NB4 (cell line): ENCODE measurements around the gene INPP5F.

Source experiments
- CTCF ChIP-seq: IDR thresholded peaks from one replicate; pipeline ENCODE4 v1.5.1; 2012; ENCODE audit warnings: low read depth, low read length
- MYC ChIP-seq: IDR thresholded peaks from 2 replicates; pipeline ENCODE4 v1.6.1; 2011; ENCODE audit warnings: low read depth, low read length
- POLR2A ChIP-seq: IDR thresholded peaks from 2 replicates; pipeline ENCODE4 v1.6.1; 2011; ENCODE audit warnings: mild to moderate bottlenecking; ENCODE audit not compliant: insufficient read length; ENCODE audit errors: extremely low read depth

- TF ChIP-seq POLR2A (no peak), MYC (no peak), CTCF (no peak)
Observed at GRCh38 chr10:119801176-119801575, 75.3 kb downstream of the INPP5F start.
